AG10803 (cell line): Measurements from ENCODE around the gene ZDHHC11B.
A peak's percentile ranks its signal among the peaks of the same experiment; 100 is the strongest.
"Not testable (repeated sequence)": the region's sequence is repeated elsewhere in the genome, so short reads cannot be mapped to it uniquely, and the experiment has no call there.

Source experiments
- DNase-seq: peaks from one replicate; pipeline ENCODE4 v3.0.0; 2010; ENCODE audit warnings: low read depth
- H3K4me3 ChIP-seq: 2 replicates; pipeline ENCODE4 v1.5.1; 2011; ENCODE audit warnings: mild to moderate bottlenecking, low read length, control low read depth
- TF ChIP-seq, protein P1 (sequence below): conservative IDR thresholded peaks from 2 replicates; pipeline ENCODE4 v1.5.1; 2011; ENCODE audit warnings: mild to moderate bottlenecking, low read length, control low read depth, inconsistent platforms

The ZDHHC11B gene

DNA sequence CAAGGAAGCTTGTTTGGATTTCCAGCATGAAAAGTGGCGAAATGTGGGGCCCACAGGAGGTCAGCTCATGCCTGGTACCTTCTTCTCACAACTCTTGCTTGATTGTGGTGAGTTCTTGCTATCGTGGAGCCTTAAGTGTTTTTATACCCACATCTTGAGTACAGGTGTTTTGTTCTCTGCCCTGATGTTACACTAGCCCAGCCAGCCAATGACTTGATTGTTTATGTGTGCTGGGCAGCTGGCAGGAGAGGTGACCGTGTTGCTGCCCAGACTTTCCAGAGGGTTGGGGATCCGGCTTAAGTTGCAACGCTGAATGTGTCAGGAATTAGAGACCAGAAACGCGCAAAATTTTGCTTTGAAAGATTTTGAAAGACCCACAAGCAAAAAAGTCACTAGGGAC lies 67.4 kb downstream of the ZDHHC11B start:
- TF ChIP-seq, protein P1, sequence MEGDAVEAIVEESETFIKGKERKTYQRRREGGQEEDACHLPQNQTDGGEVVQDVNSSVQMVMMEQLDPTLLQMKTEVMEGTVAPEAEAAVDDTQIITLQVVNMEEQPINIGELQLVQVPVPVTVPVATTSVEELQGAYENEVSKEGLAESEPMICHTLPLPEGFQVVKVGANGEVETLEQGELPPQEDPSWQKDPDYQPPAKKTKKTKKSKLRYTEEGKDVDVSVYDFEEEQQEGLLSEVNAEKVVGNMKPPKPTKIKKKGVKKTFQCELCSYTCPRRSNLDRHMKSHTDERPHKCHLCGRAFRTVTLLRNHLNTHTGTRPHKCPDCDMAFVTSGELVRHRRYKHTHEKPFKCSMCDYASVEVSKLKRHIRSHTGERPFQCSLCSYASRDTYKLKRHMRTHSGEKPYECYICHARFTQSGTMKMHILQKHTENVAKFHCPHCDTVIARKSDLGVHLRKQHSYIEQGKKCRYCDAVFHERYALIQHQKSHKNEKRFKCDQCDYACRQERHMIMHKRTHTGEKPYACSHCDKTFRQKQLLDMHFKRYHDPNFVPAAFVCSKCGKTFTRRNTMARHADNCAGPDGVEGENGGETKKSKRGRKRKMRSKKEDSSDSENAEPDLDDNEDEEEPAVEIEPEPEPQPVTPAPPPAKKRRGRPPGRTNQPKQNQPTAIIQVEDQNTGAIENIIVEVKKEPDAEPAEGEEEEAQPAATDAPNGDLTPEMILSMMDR = no peak
- DNase-seq = no peak
- no peak overlapping the region for H3K4me3 ChIP-seq

DNA sequence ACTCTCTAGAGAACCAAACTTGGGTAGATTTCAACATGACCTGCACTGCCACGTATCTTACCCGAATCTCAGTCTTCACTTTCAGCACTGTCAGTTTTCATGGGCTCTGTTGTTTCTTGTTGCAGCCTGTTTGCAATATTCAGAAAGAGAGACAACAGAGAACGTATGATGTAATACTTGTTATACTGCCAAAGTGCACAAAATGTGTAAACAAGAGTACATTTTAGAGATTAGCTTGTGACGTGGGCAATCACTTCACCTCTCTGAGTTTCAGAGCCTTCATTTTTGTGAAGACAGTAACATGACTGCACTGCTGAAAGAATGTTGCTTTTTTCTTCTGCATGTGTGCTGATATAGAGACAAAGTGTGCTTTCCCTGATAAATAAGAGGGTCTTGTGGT lies 67.8 kb downstream of the ZDHHC11B start:
- not testable (repeated sequence) for H3K4me3 ChIP-seq, DNase-seq

DNA sequence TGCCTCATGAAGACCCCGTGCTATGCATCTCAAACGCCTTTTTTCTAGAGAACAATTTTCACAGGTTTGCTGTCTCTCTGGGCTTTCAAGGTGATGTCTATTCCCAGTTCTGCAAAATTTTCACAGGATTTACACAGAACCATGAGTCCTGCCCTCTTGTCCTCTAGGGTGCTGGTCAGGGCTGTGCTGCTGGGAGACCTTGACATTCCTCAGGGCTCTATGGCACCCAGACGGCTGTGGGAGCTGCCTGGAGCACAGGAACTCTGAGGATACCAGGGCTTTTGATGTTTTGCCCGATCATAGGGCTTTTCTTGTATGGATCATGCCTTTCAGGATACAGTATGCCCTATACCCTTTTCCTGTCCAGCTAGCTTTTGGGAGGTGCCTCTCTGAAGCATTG lies 68.9 kb downstream of the ZDHHC11B start:
- H3K4me3 ChIP-seq, DNase-seq: not testable (repeated sequence)

DNA sequence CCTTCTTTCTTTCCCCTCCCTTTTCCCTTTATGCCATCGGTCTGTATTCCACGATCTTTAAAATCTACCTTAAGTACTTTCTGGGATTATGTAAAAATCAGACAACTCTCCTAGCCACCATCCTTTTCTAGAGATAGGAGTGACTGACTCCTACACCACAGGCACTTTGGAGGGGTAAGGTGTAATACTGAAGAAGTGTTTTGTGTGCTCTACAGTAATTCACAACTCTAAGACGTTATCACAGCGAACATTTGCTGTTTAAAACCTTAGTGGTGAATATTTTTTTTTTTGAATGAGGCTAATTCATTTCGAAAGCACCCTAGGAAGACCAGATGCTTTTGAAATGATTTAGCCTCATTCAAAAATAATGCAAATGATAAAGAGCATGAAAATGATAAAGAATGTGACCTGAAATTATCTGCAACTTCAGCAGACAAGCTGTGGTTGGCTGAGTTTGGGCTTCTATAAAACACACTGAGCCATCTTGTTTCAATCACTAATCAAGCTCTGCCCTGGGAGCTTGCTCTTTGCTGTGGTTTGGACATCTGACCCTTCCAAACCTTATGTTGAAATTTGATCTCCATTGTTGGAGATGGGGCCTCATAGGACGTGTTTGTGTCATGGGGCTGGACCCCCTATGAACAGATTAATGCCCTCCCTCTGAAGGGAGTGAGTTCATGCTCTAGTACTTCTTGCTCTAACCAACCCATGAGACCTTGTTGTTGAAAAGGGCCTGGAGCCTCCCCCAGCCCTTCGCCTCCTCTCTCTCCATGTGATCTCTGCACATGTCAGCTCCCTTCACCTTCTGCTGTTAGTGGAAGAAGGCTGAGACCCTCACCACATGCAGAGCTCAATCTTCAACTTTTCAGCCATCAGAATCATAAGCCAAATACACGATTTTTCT lies 70.1 kb downstream of the ZDHHC11B start:
- DNase-seq, H3K4me3 ChIP-seq: not testable (repeated sequence)

DNA sequence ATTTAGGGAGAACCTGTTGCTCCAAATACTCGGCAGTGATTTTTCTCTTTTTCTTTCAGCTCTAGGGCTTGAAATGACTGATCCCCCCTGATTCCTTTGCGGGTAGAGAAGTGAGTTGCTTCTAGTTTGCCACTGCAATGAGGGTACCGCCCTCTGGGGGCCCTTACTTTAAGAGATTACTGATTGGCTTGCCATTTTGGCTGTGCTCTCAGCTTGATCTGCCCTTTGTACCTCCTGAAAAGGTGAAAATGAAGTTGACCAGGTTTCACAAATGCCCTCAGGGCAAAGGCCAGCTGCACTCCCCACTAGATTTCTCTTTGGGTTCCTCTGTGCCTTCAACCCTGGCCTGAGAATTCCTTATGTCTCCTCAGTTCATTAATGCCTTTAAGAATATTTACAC lies 70.8 kb downstream of the ZDHHC11B start:
- DNase-seq = not testable (repeated sequence)

DNA sequence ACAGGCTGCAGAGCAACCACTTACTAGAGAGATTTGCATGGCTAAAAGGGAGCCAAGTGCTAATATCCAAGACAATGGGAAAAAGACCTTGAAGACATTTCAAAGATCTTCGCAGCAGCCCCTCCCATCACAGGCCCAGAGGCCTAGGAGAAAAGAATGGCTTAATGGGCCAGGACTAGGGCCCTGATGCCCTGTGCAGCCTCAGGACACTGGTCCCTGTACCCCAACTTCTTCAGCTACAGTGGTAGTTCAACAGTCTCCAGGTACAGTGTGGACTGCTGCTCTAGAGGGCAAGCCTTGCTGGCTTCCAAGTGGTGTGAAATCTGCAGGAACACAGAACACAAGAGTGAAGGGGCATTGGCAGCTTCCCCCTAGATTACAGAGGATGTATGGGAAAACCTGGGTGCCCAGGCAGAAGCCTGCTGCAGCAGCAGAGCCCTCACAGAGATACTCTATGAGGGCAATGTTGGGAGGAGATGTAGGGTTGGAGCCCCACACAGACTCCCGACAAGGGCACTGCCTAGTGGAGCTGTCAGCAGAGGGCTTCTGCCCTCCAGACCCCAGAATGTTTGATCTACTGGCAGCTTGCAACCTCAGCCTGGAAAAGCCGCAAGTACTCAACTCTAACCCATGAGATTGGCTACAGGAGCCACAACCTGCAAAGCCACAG lies 75.5 kb downstream of the ZDHHC11B start:
- not testable (repeated sequence) for DNase-seq, H3K4me3 ChIP-seq

More for the DNA sequence above, 70.8 kb downstream of the ZDHHC11B start:
- not testable (repeated sequence) for H3K4me3 ChIP-seq

DNA sequence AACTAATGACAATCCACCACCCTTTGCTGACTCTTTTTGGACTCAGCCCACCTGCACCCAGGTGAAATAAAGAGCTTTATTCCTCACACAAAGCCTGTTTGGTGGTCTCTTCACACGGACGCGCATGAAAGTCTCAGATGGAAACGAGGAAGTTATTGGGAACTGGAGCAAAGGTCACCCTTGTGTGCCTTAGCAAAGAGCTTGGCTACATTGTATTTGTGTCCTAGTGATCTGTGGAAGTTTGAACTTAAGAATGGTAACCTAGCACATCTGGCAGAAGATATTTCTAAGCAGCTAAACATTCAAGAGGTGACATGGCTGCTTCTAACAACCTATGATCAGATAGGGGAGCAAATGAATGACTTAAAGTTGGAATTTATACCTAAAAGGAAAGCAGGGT lies 76.2 kb downstream of the ZDHHC11B start:
- not testable (repeated sequence) for H3K4me3 ChIP-seq, DNase-seq

DNA sequence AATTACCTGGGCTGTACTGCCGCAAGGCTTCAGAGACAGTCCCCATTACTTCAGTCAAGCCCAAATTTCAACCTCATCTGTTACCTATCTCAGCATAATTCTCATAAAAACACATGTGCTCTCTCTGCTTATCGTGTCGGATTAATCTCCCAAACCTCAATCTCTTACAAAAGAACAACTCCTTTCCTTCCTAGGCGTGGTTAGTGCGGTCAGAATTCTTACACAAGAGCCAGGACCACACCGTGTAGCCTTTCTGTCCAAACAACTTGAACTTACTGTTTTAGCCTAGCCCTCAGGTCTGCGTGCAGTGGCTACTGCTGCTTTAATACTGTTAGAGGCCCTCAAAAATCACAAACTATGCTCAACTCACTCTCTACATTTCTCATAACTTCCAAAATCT lies 78.4 kb downstream of the ZDHHC11B start:
- DNase-seq, H3K4me3 ChIP-seq: not testable (repeated sequence)

DNA sequence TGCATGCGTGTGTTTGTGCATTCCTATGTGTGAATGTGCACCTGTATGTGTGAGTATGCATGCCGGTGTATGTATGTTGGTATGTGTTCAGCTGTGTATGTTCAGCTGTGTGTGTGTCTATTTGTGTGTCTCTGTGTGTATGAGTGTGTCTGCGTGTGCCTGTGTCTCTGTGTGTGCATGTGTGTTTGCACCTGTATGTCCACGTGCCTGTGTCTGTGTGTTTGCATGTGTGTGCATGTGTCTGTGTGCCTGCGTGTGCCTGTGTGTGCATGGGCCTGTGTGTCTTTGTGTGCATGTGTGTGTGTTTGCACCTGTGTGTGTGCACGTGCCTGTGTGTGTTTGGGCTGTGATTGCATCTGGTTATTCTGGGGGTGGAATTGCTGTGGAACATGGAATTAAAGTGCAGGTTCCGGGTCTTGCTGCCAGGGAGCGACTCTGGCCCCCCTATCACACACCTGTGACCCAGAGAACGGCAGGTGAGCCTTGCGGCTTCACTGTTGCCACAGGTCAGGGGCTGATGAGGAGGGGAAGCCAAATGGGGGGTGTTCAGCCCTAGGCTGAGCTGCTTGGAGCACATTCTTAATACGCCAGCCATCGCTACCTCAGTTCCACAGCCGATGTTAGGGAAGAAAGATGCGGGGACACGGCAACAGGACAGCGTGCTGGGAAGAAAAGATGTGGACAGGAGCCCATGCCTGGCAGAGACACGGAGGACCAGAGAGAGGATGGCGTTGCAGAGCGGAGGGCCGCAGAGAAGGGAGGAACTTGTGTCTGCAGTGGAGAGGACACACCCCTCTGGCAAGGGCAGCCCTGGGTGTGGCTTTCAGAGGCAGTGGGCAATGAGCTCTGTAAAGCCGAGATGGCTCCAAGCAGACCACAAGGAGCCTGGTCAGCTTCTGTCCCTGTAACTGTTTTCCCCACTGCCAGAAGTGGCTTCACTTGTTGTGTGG lies 87.5 kb downstream of the ZDHHC11B start:
- not testable (repeated sequence) for H3K4me3 ChIP-seq, DNase-seq

DNA sequence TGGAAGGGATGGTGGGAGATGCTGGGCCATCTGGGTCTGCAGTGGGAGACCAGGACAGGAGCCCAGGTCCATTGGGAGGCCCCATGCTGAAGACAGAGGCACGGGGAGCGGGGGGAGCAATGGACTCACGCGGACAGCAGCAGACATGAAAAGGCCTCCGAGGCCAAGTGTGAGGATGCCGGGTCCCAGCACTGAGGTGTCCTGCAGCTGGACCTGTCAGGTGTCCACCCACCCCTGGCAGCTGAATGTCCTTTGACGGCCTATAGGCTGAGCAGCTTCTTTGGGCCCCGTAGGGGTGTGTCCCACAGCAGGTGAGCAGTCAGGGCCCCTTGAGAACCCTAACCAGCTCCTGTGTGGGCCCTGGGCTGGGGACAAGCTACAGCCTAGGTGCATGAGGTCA lies 88.3 kb downstream of the ZDHHC11B start:
- DNase-seq, H3K4me3 ChIP-seq: not testable (repeated sequence)

DNA sequence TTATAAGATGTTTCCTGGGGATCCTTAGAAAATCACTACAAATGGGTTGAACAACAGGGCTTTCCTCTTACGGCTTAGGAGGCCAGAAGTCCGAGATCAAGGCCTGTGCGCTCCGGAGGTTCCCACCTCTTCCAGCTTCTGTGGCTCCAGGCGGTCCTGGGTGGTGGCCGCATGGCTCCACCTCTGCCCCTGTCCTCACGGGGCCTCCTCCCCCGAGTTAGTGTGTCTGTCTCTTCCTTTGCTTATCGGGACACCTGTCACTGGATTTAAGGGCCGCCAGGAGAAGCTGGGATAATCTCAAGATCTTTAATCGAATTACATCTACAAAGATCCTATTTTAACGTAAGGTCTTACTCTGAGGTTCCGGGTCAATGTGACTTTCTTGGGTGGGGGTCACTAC lies 89.1 kb downstream of the ZDHHC11B start:
- not testable (repeated sequence) for H3K4me3 ChIP-seq, DNase-seq

DNA sequence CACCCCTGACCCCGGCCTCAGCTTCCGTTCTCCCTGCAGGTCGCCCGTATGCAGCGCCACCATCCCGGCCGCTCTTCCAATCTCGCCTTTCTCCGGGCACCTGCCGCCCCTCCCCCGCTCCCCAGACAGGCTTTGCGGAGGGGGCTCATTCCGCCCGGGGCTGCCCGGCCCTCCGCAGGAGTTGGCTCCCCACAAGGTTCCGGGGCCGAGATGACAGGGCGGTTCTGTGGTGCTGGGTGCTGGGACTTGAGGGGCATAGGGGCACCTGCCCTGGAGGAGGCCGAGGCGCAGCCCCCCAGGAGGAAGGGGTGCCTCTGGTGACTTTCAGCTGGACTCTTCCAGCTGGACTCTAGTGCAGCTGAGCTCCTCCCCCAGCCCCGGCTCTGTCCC lies 90.5 kb downstream of the ZDHHC11B start:
- DNase-seq, H3K4me3 ChIP-seq: not testable (repeated sequence)

DNA sequence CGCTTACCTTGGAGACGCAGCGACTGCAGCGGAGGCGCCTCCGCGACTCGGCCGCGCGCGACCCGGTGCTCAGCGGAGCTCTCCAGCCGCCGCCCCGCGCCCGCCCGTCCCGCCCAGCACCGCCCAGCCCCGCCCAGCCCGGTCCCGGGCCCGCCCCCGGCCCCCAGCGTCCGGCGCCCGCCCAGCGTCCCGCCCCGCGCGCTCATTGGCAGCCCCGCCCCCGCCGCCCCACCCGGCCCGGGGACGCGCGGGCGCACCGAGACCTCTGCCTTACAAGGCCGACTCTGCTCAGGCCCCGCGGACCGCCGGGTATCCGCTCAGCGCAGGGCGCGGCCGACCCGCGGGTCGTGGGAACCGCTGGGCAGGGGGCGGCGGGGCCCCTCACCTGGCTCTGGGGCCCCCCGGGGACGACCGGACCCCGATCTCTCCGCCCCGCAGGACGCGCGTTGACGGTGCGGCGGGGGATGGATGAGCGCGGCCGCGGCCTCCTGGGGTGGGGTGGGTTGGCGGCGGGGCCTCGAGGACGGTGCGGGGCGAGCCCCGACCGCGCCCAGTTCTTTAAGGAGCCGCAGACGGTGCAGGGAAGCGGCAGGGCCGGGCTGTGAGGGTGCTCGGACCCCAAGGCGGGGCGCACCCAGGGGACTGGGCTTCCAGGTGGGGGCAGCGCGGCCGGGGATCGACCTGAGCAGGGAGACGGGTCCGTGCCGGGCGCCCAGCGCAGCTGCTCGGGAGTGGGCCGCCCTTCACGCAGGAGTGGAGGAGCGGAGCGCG lies 91.1 kb downstream of the ZDHHC11B start, which contains the start of gene TPPP:
Gene TPPP (minus strand): TSS at position 82 of the 771 bp plus-strand sequence. CDS start 15,292 bp downstream, outside the sequence.
- DNase-seq = peak; percentile 18
- not testable (repeated sequence) for H3K4me3 ChIP-seq

DNA sequence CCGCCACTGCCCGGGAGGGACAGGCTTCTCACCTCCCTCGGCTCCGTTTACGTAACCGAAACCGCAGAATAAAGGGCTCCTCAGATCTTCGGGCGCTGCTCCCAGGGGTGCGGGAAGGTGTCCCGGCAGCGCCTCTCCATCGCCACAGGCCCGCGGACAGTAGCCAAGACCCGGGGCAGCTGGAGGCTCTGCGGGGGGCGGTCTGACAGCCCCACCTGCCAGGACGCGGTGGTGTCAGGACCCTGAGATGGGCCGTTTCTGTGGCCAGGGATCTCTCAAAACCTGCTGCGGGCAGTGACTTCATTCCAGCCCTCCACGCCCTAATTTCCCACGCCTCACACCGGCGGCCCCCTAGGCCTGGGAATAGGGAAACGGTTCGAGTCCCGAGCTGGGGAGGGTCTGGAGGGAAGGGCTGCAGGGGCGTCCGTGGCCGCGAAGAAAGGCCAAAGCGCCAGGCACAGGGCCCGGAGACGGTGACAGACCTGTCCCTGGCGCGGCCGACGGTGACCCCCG lies 91.9 kb downstream of the ZDHHC11B start:
- not testable (repeated sequence) for H3K4me3 ChIP-seq, DNase-seq
